Kidney epithelial cell (primary cell): ENCODE results near the gene MUC6. TPM values are rescaled to one million over a fixed set of nuclear protein-coding genes. Genes with fewer than 3 reads are reported as not detected.

Source experiments
- DNase-seq: peaks from one replicate; pipeline ENCODE4 v3.0.0-alpha.2; 2010; ENCODE audit warnings: low read depth
- H3K27me3 ChIP-seq: 2 replicates; pipeline ENCODE4 v1.6.0; 2011; ENCODE audit warnings: low read length; ENCODE audit not compliant: control insufficient read depth, insufficient read depth
- H3K36me3 ChIP-seq: 2 replicates; pipeline ENCODE4 v1.5.1; 2011; ENCODE audit warnings: low read length; ENCODE audit not compliant: control insufficient read depth, insufficient read depth
- H3K4me3 ChIP-seq: 2 replicates; pipeline ENCODE4 v1.5.1; 2011; ENCODE audit warnings: low read depth, mild to moderate bottlenecking, control low read depth, low read length
- CTCF ChIP-seq: IDR thresholded peaks from 2 replicates; pipeline ENCODE4 v1.5.1; 2011; ENCODE audit warnings: mild to moderate bottlenecking, moderate library complexity, low read length, control low read depth, inconsistent platforms; ENCODE audit not compliant: insufficient read depth, poor library complexity, severe bottlenecking
- total RNA-seq: library from RNA; depleted of rRNA; stranded (reverse); fragments of >200 nt; gene quantifications from 2 replicates; pipeline ENCODE4 v1.2.3, GENCODE V29; 2015

MUC6 gene
- total RNA-seq, 1 donor from 2014 or later: not detected

GRCh38 chr11:1082728-1083620 lies 46.5 kb upstream of the MUC6 start:
- Histone ChIP-seq H3K4me3 (no peak overlapping the region), H3K36me3 (no peaks in the 10 kb centered on the region), H3K27me3 (peaks cover 2% of the 10 kb centered on the region)
- no peak for TF ChIP-seq CTCF
- DNase-seq: no peak

- DNase-seq: no peak
- Histone ChIP-seq H3K4me3 (no peak overlapping the region), H3K27me3 (peaks cover 2% of the 10 kb centered on the region), H3K36me3 (no peaks in the 10 kb centered on the region)
- no peak for TF ChIP-seq CTCF
Measured at GRCh38 chr11:1082346-1082727, 45.8 kb upstream of the MUC6 start.

- peaks cover 2% of the 10 kb centered on the region for H3K27me3 ChIP-seq
- TF ChIP-seq CTCF: no peak
- no peak for DNase-seq
- H3K4me3 ChIP-seq: no peak overlapping the region
- no peaks in the 10 kb centered on the region for H3K36me3 ChIP-seq
Measured at GRCh38 chr11:1081601-1082311, 45.2 kb upstream of the MUC6 start.

GRCh38 chr11:1078191-1078601 lies 41.7 kb upstream of the MUC6 start:
- Histone ChIP-seq H3K27me3 (no peaks in the 10 kb centered on the region), H3K36me3 (no peaks in the 10 kb centered on the region), H3K4me3 (no peak overlapping the region)
- DNase-seq: no peak
- TF ChIP-seq CTCF: no peak

- DNase-seq: no peak
- Histone ChIP-seq H3K27me3 (peaks cover 3% of the 10 kb centered on the region), H3K4me3 (no peak overlapping the region), H3K36me3 (no peaks in the 10 kb centered on the region)
- TF ChIP-seq CTCF: no peak
Measured at GRCh38 chr11:1077417-1078119, 41.0 kb upstream of the MUC6 start.
